ENCODE measurements around the gene ARF6. TPM values are rescaled to one million over a fixed set of nuclear protein-coding genes. Genes with fewer than 3 reads are reported as not detected.

Gene ARF6
- total RNA-seq, 1 donor = 58.6 TPM

GRCh38 chr14:49945448-49946319, 52.8 kb downstream of the ARF6 start:
- TF ChIP-seq CTCF (IDR thresholded peaks at IDR 0.05; ENCODE audit: extremely low read depth, low read depth, low read length) = no peak
- Histone ChIP-seq H3K36me3 (ENCODE audit: insufficient read depth, low read length) (no peaks in the 10 kb centered on the region), H3K79me2 (ENCODE audit: insufficient read depth, low read length) (no peaks in the 10 kb centered on the region), H3K4me2 (ENCODE audit: insufficient read depth, low read length) (no peak overlapping the region), H3K9me3 (ENCODE audit: low read depth, low read length) (no peaks in the 10 kb centered on the region), H4K20me1 (ENCODE audit: insufficient read depth, low read length) (no peaks in the 10 kb centered on the region), H3K27ac (ENCODE audit: low read depth, low read length) (no peak overlapping the region), H3K27me3 (ENCODE audit: insufficient read depth, low read length) (no peaks in the 10 kb centered on the region), H3K4me1 (ENCODE audit: insufficient read depth, low read length) (peaks cover 5% of the 10 kb centered on the region), H3K4me3 (ENCODE audit: insufficient read depth, low read length) (no peak overlapping the region), H2AFZ (ENCODE audit: low read length) (no peak overlapping the region)
- no peak for DNase-seq (ENCODE audit: insufficient read length, low spot score, missing footprints)

Small RNAs within 50 kb of the gene (small RNA-seq; reads per million reads assigned to genes)
- gene RF00017 (not detected), gene RN7SL2 (2.7 reads per million, percentile 75 among the genes with 10 or more reads in this experiment), gene RN7SL3 (3.2 reads per million, percentile 79 among the genes with 10 or more reads in this experiment), gene RNU6-189P (not detected)

Other genes starting within 250 kb of the ARF6 start
- gene POLE2, start 204.9 kb upstream of the ARF6 start, total RNA-seq = 4.4 and 6.2 TPM in 2 replicates
- 2.9 and 4.7 TPM in 2 replicates for gene KLHDC1, start 200.0 kb upstream of the ARF6 start, total RNA-seq
- gene KLHDC2, start 124.9 kb upstream of the ARF6 start, total RNA-seq = 83.2 and 110 TPM in 2 replicates
- gene NEMF, start 40.3 kb upstream of the ARF6 start, total RNA-seq = 51.3 and 54.3 TPM in 2 replicates
- gene VCPKMT, start 223.5 kb downstream of the ARF6 start, total RNA-seq = 5.4 and 5.6 TPM in 2 replicates

All from osteoblast (primary cell).